HCT116 (cell line): ENCODE results near the gene WDFY2. TPM values are rescaled to one million over a fixed set of nuclear protein-coding genes. Genes with fewer than 3 reads are reported as not detected.
"Not testable (repeated sequence)": the region's sequence is repeated elsewhere in the genome, so short reads cannot be mapped to it uniquely, and the experiment has no call there.

ENCODE experiments used
- ATAC-seq: fragments of 200-7000 bp; cut with Tn5 transposase; 2 replicates; pipeline ENCODE4 v1.9.1; 2020; ENCODE audit warnings: mild to moderate bottlenecking, moderate library complexity
- BruUV-seq: library from RNA; stranded (reverse); fragments of 400-500 nt; replicated peaks from 2 replicates; lab custom pipeline; 2021; lab: Mats Ljungman, UMichigan
- CTCF ChIA-PET: fragments of 300-600 bp; sonication (Branson Sonifier 250); formaldehyde crosslinking; loops from one replicate; lab custom pipeline; 2021; ENCODE audit warnings: antibody characterized with exemption; lab: Charles Lee
- POLR2A ChIA-PET: fragments of 300-600, 350-600 bp; sonication (Branson Sonifier 250); formaldehyde crosslinking; loops from one replicate; lab custom pipeline; 2021; ENCODE audit warnings: antibody characterized with exemption; lab: Charles Lee
- RAD21 ChIA-PET, 2 experiments: fragments of 300-600 bp; sonication (Branson Sonifier 250); formaldehyde crosslinking; loops; one replicate each; lab custom pipeline; 2023; ENCODE audit warnings: low total read pairs in 2 of 2; ENCODE audit not compliant: uncharacterized antibody in 2 of 2, unreplicated experiment in 2 of 2, low non-redundant PET in 1 of 2; lab: Charles Lee
- DNase-seq: peaks from one replicate; pipeline ENCODE4 v3.0.0-alpha.2; 2010; ENCODE audit warnings: low read depth, low spot score
- H2AFZ ChIP-seq: fragments of 200-600 bp; shearing (Covaris generic), sonication (generic); 2 replicates; pipeline ENCODE4 v1.6.1; 2017; ENCODE audit warnings: low read depth, mixed run types, mixed read lengths, antibody characterized with exemption, low read length; ENCODE audit not compliant: poor library complexity, severe bottlenecking
- H3K27ac ChIP-seq: 2 replicates; pipeline ENCODE4 v1.5.1; 2012; ENCODE audit warnings: low read depth, low read length
- H3K27me3 ChIP-seq: fragments of 200-600 bp; sonication (generic); 2 replicates; pipeline ENCODE4 v1.6.1; 2016; ENCODE audit warnings: mixed run types, low read length, mixed read lengths; ENCODE audit not compliant: insufficient read depth
- H3K36me3 ChIP-seq, 2 experiments: fragments of 200-500 bp in 1 of 2; fragments of 200-600 bp in 1 of 2; sonication (Bioruptor generic) in 1 of 2; sonication (generic) in 1 of 2; 2 replicates each; pipeline versions ENCODE4 v1.5.1 to v1.6.1; 2014 to 2016; ENCODE audit warnings: low read length in 2 of 2, inconsistent platforms in 1 of 2, mixed read lengths in 1 of 2, mixed run types in 1 of 2; ENCODE audit not compliant: insufficient read depth in 2 of 2, control insufficient read depth in 1 of 2
- H3K4me1 ChIP-seq, 2 experiments: fragments of 200-600 bp in 1 of 2; sonication (generic) in 1 of 2; 2 replicates each; pipeline versions ENCODE4 v1.5.1 to v1.6.1; 2012 to 2017; ENCODE audit warnings: low read length in 2 of 2, inconsistent platforms in 1 of 2, mild to moderate bottlenecking in 1 of 2, mixed read lengths in 1 of 2, mixed run types in 1 of 2, moderate library complexity in 1 of 2; ENCODE audit not compliant: insufficient read depth in 2 of 2, control insufficient read depth in 1 of 2
- H3K4me2 ChIP-seq: fragments of 200-600 bp; sonication (generic); 2 replicates; pipeline ENCODE4 v1.6.1; 2017; ENCODE audit warnings: mixed run types, low read length, mixed read lengths
- H3K4me3 ChIP-seq, 2 experiments: fragments of 200-600 bp in 1 of 2; sonication (generic) in 1 of 2; replicated peaks in 1 of 2; 2 replicates each; pipeline ENCODE4 v1.5.1; 2011 to 2016; ENCODE audit warnings: low read length in 2 of 2, control low read depth in 1 of 2, low read depth in 1 of 2, mild to moderate bottlenecking in 1 of 2, mixed read lengths in 1 of 2, mixed run types in 1 of 2
- H3K79me2 ChIP-seq: fragments of 200-600 bp; sonication (generic); 2 replicates; pipeline ENCODE4 v1.6.1; 2017; ENCODE audit warnings: mild to moderate bottlenecking, mixed run types, low read length, moderate library complexity, mixed read lengths; ENCODE audit not compliant: insufficient read depth
- H3K9ac ChIP-seq: fragments of 200-600 bp; sonication (generic); 2 replicates; pipeline ENCODE4 v1.6.1; 2016; ENCODE audit warnings: low read length, mixed read lengths
- H3K9me2 ChIP-seq: fragments of 200-600 bp; sonication (generic), shearing (Covaris generic); 2 replicates; pipeline ENCODE4 v1.6.1; 2017; ENCODE audit warnings: mixed run types, mild to moderate bottlenecking, moderate library complexity; ENCODE audit not compliant: insufficient read depth
- H3K9me3 ChIP-seq, 2 experiments: fragments of 200-500 bp in 1 of 2; fragments of 200-600 bp in 1 of 2; sonication (Bioruptor generic) in 1 of 2; sonication (generic) in 1 of 2; 2 replicates each; pipeline ENCODE4 v1.6.1; 2014 to 2017; ENCODE audit warnings: low read length in 2 of 2, mixed read lengths in 2 of 2, inconsistent platforms in 1 of 2, low read depth in 1 of 2, mild to moderate bottlenecking in 1 of 2, mixed run types in 1 of 2, moderate library complexity in 1 of 2; ENCODE audit not compliant: control insufficient read depth in 1 of 2, insufficient read depth in 1 of 2
- H4K20me1 ChIP-seq: fragments of 200-600 bp; sonication (generic), shearing (Covaris generic); 2 replicates; pipeline ENCODE4 v1.6.1; 2017; ENCODE audit warnings: mixed run types, mild to moderate bottlenecking, moderate library complexity; ENCODE audit not compliant: insufficient read depth
- ATF3 ChIP-seq: IDR thresholded peaks from 2 replicates; pipeline ENCODE4 v1.6.1; 2012
- CEBPB ChIP-seq: IDR thresholded peaks from 2 replicates; pipeline ENCODE4 v1.6.1; 2012; ENCODE audit warnings: low read depth
- EGR1 ChIP-seq: IDR thresholded peaks from 2 replicates; pipeline ENCODE4 v1.6.1; 2012; ENCODE audit warnings: low read depth
- EZH2 ChIP-seq: fragments of 200-600 bp; sonication (generic); IDR thresholded peaks from 2 replicates; pipeline ENCODE4 v1.6.1; 2017; ENCODE audit warnings: antibody characterized with exemption, mixed run types
- EZH2phosphoT487 ChIP-seq: fragments of 200-600 bp; IDR thresholded peaks from 2 replicates; pipeline ENCODE4 v1.6.1; 2018; ENCODE audit warnings: antibody characterized with exemption, borderline replicate concordance
- FOSL1 ChIP-seq: IDR thresholded peaks from 2 replicates; pipeline ENCODE4 v1.6.1; 2012; ENCODE audit warnings: low read depth
- JUND ChIP-seq: IDR thresholded peaks from 2 replicates; pipeline ENCODE4 v1.6.1; 2012
- POLR2AphosphoS5 ChIP-seq: IDR thresholded peaks from 2 replicates; pipeline ENCODE4 v1.6.1; 2011; ENCODE audit warnings: mild to moderate bottlenecking, low read depth, low read length, moderate library complexity
- REST ChIP-seq: IDR thresholded peaks from 2 replicates; pipeline ENCODE4 v1.6.1; 2012; ENCODE audit warnings: low read depth
- SIN3A ChIP-seq: IDR thresholded peaks from 2 replicates; pipeline ENCODE4 v1.6.1; 2012; ENCODE audit warnings: low read depth
- SRF ChIP-seq: IDR thresholded peaks from 2 replicates; pipeline ENCODE4 v1.6.1; 2012; ENCODE audit warnings: low read depth
- TCF7L2 ChIP-seq: IDR thresholded peaks from 2 replicates; pipeline ENCODE4 v1.7.0; 2011; ENCODE audit warnings: borderline replicate concordance, inconsistent platforms; ENCODE audit not compliant: insufficient read depth, insufficient read length; ENCODE audit errors: extremely low read depth
- YY1 ChIP-seq: IDR thresholded peaks from 2 replicates; pipeline ENCODE4 v1.6.1; 2011; ENCODE audit warnings: low read length, low read depth, moderate library complexity, mild to moderate bottlenecking; ENCODE audit not compliant: insufficient replicate concordance; ENCODE audit errors: extremely low read depth
- ZFX ChIP-seq: fragments of 450-650 bp; IDR thresholded peaks from 2 replicates; pipeline ENCODE4 v1.6.1; 2017
- ZNF274 ChIP-seq: fragments of 200-500 bp; sonication (Bioruptor generic); IDR thresholded peaks from 2 replicates; pipeline ENCODE4 v1.6.1; 2014; ENCODE audit warnings: mild to moderate bottlenecking, low read depth, low read length, inconsistent platforms
- intact Hi-C: fragments of 100-400 bp; cut with micrococcal nuclease; formaldehyde crosslinking; loops from 2 replicates; pipeline ENCODE4 v1.10.0; 2022
- total RNA-seq: library from RNA; stranded (reverse); gene quantifications from one replicate; pipeline ENCODE4 v1.2.1, GENCODE V29; 2021; ENCODE audit not compliant: unreplicated experiment

WDFY2 gene
- total RNA-seq, 1 experiment from 2014 or later, result 6.1 TPM

- H3K79me2 ChIP-seq, intact Hi-C loops, H3K4me3 ChIP-seq, H3K9me3 ChIP-seq, H3K9me2 ChIP-seq, H4K20me1 ChIP-seq, H3K27ac ChIP-seq, H3K4me2 ChIP-seq, H3K27me3 ChIP-seq, RAD21 ChIA-PET, H3K36me3 ChIP-seq, CTCF ChIA-PET, H2AFZ ChIP-seq, H3K9ac ChIP-seq, POLR2A ChIA-PET, ATAC-seq, DNase-seq, H3K4me1 ChIP-seq, BruUV-seq: not testable (repeated sequence)
Observed at GRCh38 chr13:51652193-51652592, 67.9 kb downstream of the WDFY2 start.

GRCh38 chr13:51659276-51660127, 75.2 kb downstream of the WDFY2 start:
- Histone ChIP-seq H3K27ac (no peak overlapping the region), H3K4me2 (no peak overlapping the region), H3K4me1 (peaks cover 0 to 3% of the 10 kb centered on the region in 2 experiments; a peak in 1 of 4 replicates), H2AFZ (no peak overlapping the region), H4K20me1 (no peaks in the 10 kb centered on the region), H3K9me2 (no peaks in the 10 kb centered on the region), H3K4me3 (no peak overlapping the region), H3K36me3 (no peaks in the 10 kb centered on the region), H3K27me3 (no peaks in the 10 kb centered on the region), H3K9me3 (no peaks in the 10 kb centered on the region), H3K79me2 (no peaks in the 10 kb centered on the region; the same call in 1 of the 2 replicates), H3K9ac (no peak overlapping the region)
- intact Hi-C loops, result no loop called here
- POLR2A ChIA-PET, result no interaction called here
- DNase-seq (no peak), ATAC-seq (no peak)
- TF ChIP-seq JUND (no peak), TCF7L2 (no peak), EGR1 (no peak), ZFX (no peak), CEBPB (no peak), EZH2 (no peak), SRF (no peak), ZNF274 (no peak), YY1 (no peak), POLR2AphosphoS5 (no peak), EZH2phosphoT487 (no peak), FOSL1 (no peak), REST (no peak), ATF3 (no peak), SIN3A (no peak)
- no TSS peak for BruUV-seq
- RAD21 ChIA-PET, result no interaction called here
- CTCF ChIA-PET, result no interaction called here
